H1 (cell line): ENCODE results near the gene TAMM41. TPM values are rescaled to one million over a fixed set of nuclear protein-coding genes. Genes with fewer than 3 reads are reported as not detected.

ENCODE experiments used
- CTCF ChIA-PET: fragments of 300-600 bp; sonication (Branson Sonifier 250); formaldehyde crosslinking; loops from one replicate; lab custom pipeline; 2021; ENCODE audit not compliant: partially characterized antibody; lab: Charles Lee
- POLR2A ChIA-PET: fragments of 300-600 bp; sonication (Branson Sonifier 250); formaldehyde crosslinking; loops from one replicate; lab custom pipeline; 2021; ENCODE audit warnings: inconsistent platforms; ENCODE audit not compliant: partially characterized antibody; lab: Charles Lee
- DNase-seq, 2 experiments: peaks; one replicate each; pipeline versions ENCODE4 v3.0.0 to v3.0.0-alpha.2; 2010 to 2022; ENCODE audit warnings: low spot score in 2 of 2, low read depth in 1 of 2, mixed read lengths in 1 of 2
- FAIRE-seq: peaks from 2 replicates; lab custom pipeline; 2011; peaks lifted over from hg19 to GRCh38; lab: Jason Lieb, UNC
- H2AFZ ChIP-seq: 2 replicates; pipeline ENCODE4 v1.8.1; 2012; ENCODE audit warnings: low read length, inconsistent platforms
- H2AK5ac ChIP-seq: 2 replicates; pipeline ENCODE4 v1.6.1; 2013; ENCODE audit warnings: low read depth, low read length
- H2BK120ac ChIP-seq: replicated peaks from 2 replicates; pipeline ENCODE3; 2013; ENCODE audit warnings: low read depth, low read length, inconsistent platforms
- H2BK12ac ChIP-seq: 2 replicates; pipeline ENCODE4 v1.6.1; 2013; ENCODE audit warnings: low read depth, low read length
- H2BK15ac ChIP-seq: 2 replicates; pipeline ENCODE4 v1.6.1; 2013; ENCODE audit warnings: low read length
- H2BK20ac ChIP-seq: 2 replicates; pipeline ENCODE4 v1.6.1; 2013; ENCODE audit warnings: low read length
- H2BK5ac ChIP-seq: 2 replicates; pipeline ENCODE4 v1.6.1; 2013; ENCODE audit warnings: low read depth, low read length
- H3K14ac ChIP-seq: 2 replicates; pipeline ENCODE4 v1.6.1; 2013; ENCODE audit warnings: inconsistent platforms; ENCODE audit not compliant: insufficient read length
- H3K18ac ChIP-seq: 2 replicates; pipeline ENCODE4 v1.6.1; 2013; ENCODE audit warnings: low read length; ENCODE audit errors: extremely low read depth
- H3K23ac ChIP-seq: 2 replicates; pipeline ENCODE4 v1.6.1; 2013; ENCODE audit warnings: inconsistent platforms; ENCODE audit not compliant: insufficient read length
- H3K23me2 ChIP-seq: 2 replicates; pipeline ENCODE4 v1.6.1; 2013; ENCODE audit warnings: low read depth, low read length
- H3K27ac ChIP-seq: 2 replicates; pipeline ENCODE4 v1.6.1; 2011; ENCODE audit warnings: low read depth, low read length, inconsistent platforms
- H3K27me3 ChIP-seq, 4 experiments: replicated peaks in 1 of 4; 1 replicate in 1 of 4; 2 replicates in 3 of 4; pipeline versions ENCODE4 v1.6.1 to v1.8.1; 2011 to 2013; ENCODE audit warnings: low read length in 3 of 4, mild to moderate bottlenecking in 3 of 4, inconsistent platforms in 2 of 4, mixed read lengths in 2 of 4, moderate library complexity in 1 of 4; ENCODE audit not compliant: control insufficient read depth in 3 of 4, insufficient read depth in 3 of 4; ENCODE audit errors: extremely low read depth in 1 of 4
- H3K36me3 ChIP-seq, 4 experiments: 2 replicates each; pipeline versions ENCODE4 v1.6.1 to v1.8.1; 2011 to 2013; ENCODE audit warnings: mild to moderate bottlenecking in 4 of 4, low read length in 3 of 4, moderate library complexity in 2 of 4, control low read depth in 1 of 4, inconsistent platforms in 1 of 4; ENCODE audit not compliant: insufficient read depth in 4 of 4, control insufficient read depth in 2 of 4
- H3K4ac ChIP-seq: replicated peaks from 2 replicates; pipeline ENCODE3; 2013; ENCODE audit warnings: low read length, low read depth, mixed read lengths, inconsistent platforms; ENCODE audit not compliant: insufficient read length
- H3K4me1 ChIP-seq, 4 experiments: replicated peaks in 1 of 4; 1 replicate in 1 of 4; 2 replicates in 3 of 4; pipeline versions ENCODE4 v1.6.1 to v1.8.1; 2011 to 2013; ENCODE audit warnings: low read length in 3 of 4, inconsistent platforms in 2 of 4, mixed read lengths in 1 of 4; ENCODE audit not compliant: insufficient read depth in 4 of 4, control insufficient read depth in 3 of 4
- H3K4me2 ChIP-seq, 2 experiments: 2 replicates each; pipeline versions ENCODE4 v1.6.1 to v1.8.1; 2011 to 2013; ENCODE audit warnings: low read depth in 2 of 2, low read length in 2 of 2, control low read depth in 1 of 2, inconsistent platforms in 1 of 2, mild to moderate bottlenecking in 1 of 2; ENCODE audit not compliant: insufficient read depth in 1 of 2
- H3K4me3 ChIP-seq, 4 experiments: fragments of 200-600, 300-600 bp in 1 of 4; sonication (generic), shearing (Covaris generic), sonication (Bioruptor Twin) in 1 of 4; 2 replicates each; pipeline versions ENCODE4 v1.5.1 to v1.8.1; 2011 to 2016; ENCODE audit warnings: low read length in 4 of 4, low read depth in 3 of 4, control low read depth in 2 of 4, inconsistent platforms in 2 of 4, mild to moderate bottlenecking in 2 of 4, mixed read lengths in 1 of 4, moderate library complexity in 1 of 4; ENCODE audit not compliant: insufficient read depth in 2 of 4; ENCODE audit errors: extremely low read depth in 1 of 4
- H3K56ac ChIP-seq: replicated peaks from 2 replicates; pipeline ENCODE3; 2013; ENCODE audit warnings: low read depth, mild to moderate bottlenecking, mixed read lengths, low read length, inconsistent platforms; ENCODE audit not compliant: insufficient read length
- H3K79me1 ChIP-seq: 2 replicates; pipeline ENCODE4 v1.6.1; 2013; ENCODE audit warnings: low read depth, low read length, control low read depth
- H3K79me2 ChIP-seq, 2 experiments: 2 replicates each; pipeline versions ENCODE4 v1.6.1 to v1.8.1; 2012 to 2013; ENCODE audit warnings: low read length in 2 of 2, mild to moderate bottlenecking in 2 of 2, inconsistent platforms in 1 of 2; ENCODE audit not compliant: insufficient read depth in 2 of 2, control insufficient read depth in 1 of 2
- H3K9ac ChIP-seq, 4 experiments: replicated peaks in 1 of 4; 1 replicate in 1 of 4; 2 replicates in 3 of 4; pipeline versions ENCODE4 v1.6.1 to v1.8.1; 2011 to 2013; ENCODE audit warnings: low read depth in 3 of 4, low read length in 3 of 4, control low read depth in 2 of 4, mild to moderate bottlenecking in 2 of 4, moderate library complexity in 2 of 4, inconsistent platforms in 1 of 4; ENCODE audit errors: extremely low read depth in 1 of 4
- H3K9me3 ChIP-seq, 2 experiments: 2 replicates each; pipeline versions ENCODE4 v1.6.1 to v1.8.1; 2012 to 2013; ENCODE audit warnings: mild to moderate bottlenecking in 2 of 2, moderate library complexity in 2 of 2, control low read depth in 1 of 2, inconsistent platforms in 1 of 2, low read depth in 1 of 2, low read length in 1 of 2, mixed read lengths in 1 of 2; ENCODE audit not compliant: insufficient read depth in 2 of 2
- H4K20me1 ChIP-seq, 2 experiments: replicated peaks in 1 of 2; 2 replicates each; pipeline versions ENCODE3 to v1.8.1; 2011 to 2013; ENCODE audit warnings: inconsistent platforms in 2 of 2, low read length in 2 of 2, mild to moderate bottlenecking in 1 of 2; ENCODE audit not compliant: insufficient read depth in 2 of 2, control insufficient read depth in 1 of 2
- H4K5ac ChIP-seq: 2 replicates; pipeline ENCODE4 v1.6.1; 2013; ENCODE audit warnings: low read length, low read depth, mixed read lengths, inconsistent platforms; ENCODE audit not compliant: insufficient read length
- H4K8ac ChIP-seq: 2 replicates; pipeline ENCODE4 v1.8.0; 2013; ENCODE audit warnings: mild to moderate bottlenecking, moderate library complexity, low read length, inconsistent platforms; ENCODE audit not compliant: insufficient read depth; ENCODE audit errors: extremely low read depth
- H4K91ac ChIP-seq: replicated peaks from 2 replicates; pipeline ENCODE3; 2013; ENCODE audit warnings: low read length, mixed read lengths, inconsistent platforms; ENCODE audit not compliant: insufficient read length
- BCL11A ChIP-seq, 2 experiments: IDR thresholded peaks; one replicate each; pipeline ENCODE4 v1.6.1; 2011; ENCODE audit warnings: low read depth in 2 of 2, low read length in 2 of 2, mild to moderate bottlenecking in 2 of 2
- BRCA1 ChIP-seq: IDR thresholded peaks from 2 replicates; pipeline ENCODE4 v1.6.1; 2012; ENCODE audit warnings: low read depth, low read length, improper control_type of control experiment
- CEBPB ChIP-seq: IDR thresholded peaks from 2 replicates; pipeline ENCODE4 v1.6.1; 2012; ENCODE audit warnings: low read depth, low read length
- GABPA ChIP-seq: IDR thresholded peaks from 2 replicates; pipeline ENCODE4 v1.6.1; 2011; ENCODE audit warnings: mild to moderate bottlenecking, low read length, moderate library complexity, borderline replicate concordance; ENCODE audit not compliant: insufficient read depth
- GTF2F1 ChIP-seq: IDR thresholded peaks from 2 replicates; pipeline ENCODE4 v1.6.1; 2012; ENCODE audit warnings: low read depth, low read length, improper control_type of control experiment, borderline replicate concordance
- HDAC6 ChIP-seq: IDR thresholded peaks from one replicate; pipeline ENCODE4 v1.7.1; 2012; ENCODE audit warnings: low read depth, mild to moderate bottlenecking, inconsistent platforms, low read length, moderate library complexity
- KDM1A ChIP-seq: fragments of 200-600, 300-600 bp; sonication (generic); IDR thresholded peaks from 2 replicates; pipeline ENCODE4 v1.7.1; 2016; ENCODE audit warnings: mild to moderate bottlenecking, low read length, borderline replicate concordance
- KDM4A ChIP-seq: IDR thresholded peaks from one replicate; pipeline ENCODE4 v1.7.1; 2012; ENCODE audit warnings: low read depth, mild to moderate bottlenecking, moderate library complexity, low read length, inconsistent platforms; ENCODE audit not compliant: severe bottlenecking
- MAFK ChIP-seq: IDR thresholded peaks from 2 replicates; pipeline ENCODE4 v1.6.1; 2012; ENCODE audit warnings: low read depth, mild to moderate bottlenecking, improper control_type of control experiment, low read length
- NANOG ChIP-seq: IDR thresholded peaks from 2 replicates; pipeline ENCODE4 v1.6.1; 2011; ENCODE audit warnings: low read length, low read depth, mild to moderate bottlenecking, inconsistent platforms; ENCODE audit not compliant: insufficient read depth, poor library complexity, severe bottlenecking
- PHF8 ChIP-seq: fragments of 200-600 bp; sonication (generic); conservative IDR thresholded peaks from 2 replicates; pipeline ENCODE4 v1.7.1; 2012; ENCODE audit warnings: low read depth, mild to moderate bottlenecking, inconsistent platforms, low read length, moderate library complexity
- RFX5 ChIP-seq: IDR thresholded peaks from 2 replicates; pipeline ENCODE4 v1.6.1; 2011; ENCODE audit warnings: low read depth, low read length, improper control_type of control experiment, borderline replicate concordance
- RNF2 ChIP-seq: fragments of 200-900, 300-1000 bp; sonication (generic); IDR thresholded peaks from 2 replicates; pipeline ENCODE4 v1.7.1; 2016; ENCODE audit warnings: borderline replicate concordance, low read depth, mild to moderate bottlenecking, antibody characterized with exemption, low read length; ENCODE audit not compliant: poor library complexity, severe bottlenecking; ENCODE audit errors: missing control alignments
- SP4 ChIP-seq: IDR thresholded peaks from 2 replicates; pipeline ENCODE4 v1.6.1; 2012; ENCODE audit warnings: low read length, inconsistent platforms
- SUZ12 ChIP-seq: fragments of 200-600 bp; sonication (generic); IDR thresholded peaks from 2 replicates; pipeline ENCODE4 v1.6.1; 2012; ENCODE audit warnings: mild to moderate bottlenecking, inconsistent platforms, low read length, moderate library complexity, mixed read lengths
- WGBS, 2 experiments: shearing (Covaris generic) in 1 of 2; methylation state at CpG; one replicate each; pipeline versions ENCODE4 v1.1.6 to v1.1.7; 2013 to 2015; ENCODE audit warnings: low lambda C conversion rate in 2 of 2, mixed read lengths in 2 of 2, inconsistent platforms in 1 of 2, low coverage in 1 of 2, missing lambda C conversion rate in 1 of 2; ENCODE audit not compliant: insufficient replicate concordance in 2 of 2, insufficient coverage in 1 of 2, insufficient read length in 1 of 2; ENCODE audit errors: extremely low coverage in 1 of 2, missing lambda C conversion rate in 1 of 2; 5-methylcytosine and 5-hydroxymethylcytosine counted together
- polyA plus RNA-seq, 7 experiments: library from polyadenylated mRNA; depleted of rRNA in 3 of 7; stranded (reverse) in 5 of 7; unstranded in 2 of 7; fragments of >200 nt in 5 of 7; fragments of 200-250 nt in 2 of 7; gene quantifications; 1 replicate in 5 of 7; 2 replicates in 1 of 7; 4 replicates in 1 of 7; pipeline versions ENCODE4 v1.2.1 to v1.2.3, GENCODE V29; 2011 to 2013; ENCODE audit warnings: missing spikeins in 2 of 7, mixed read lengths in 2 of 7
- total RNA-seq: library from RNA; stranded (reverse); fragmentation: NEBNext Ultra II Directional; extraction: Animal tissue kit (Norgen Biotek cat#: 25700); gene quantifications from 2 replicates; pipeline ENCODE4 v1.2.1, GENCODE V29; 2021

The TAMM41 gene
- total and polyA plus RNA-seq, 2 of the 8 experiments (the other 6 are each of a cell fraction or from before 2014, with no cell fraction given) = 16.9 to 22.5 TPM

DNA sequence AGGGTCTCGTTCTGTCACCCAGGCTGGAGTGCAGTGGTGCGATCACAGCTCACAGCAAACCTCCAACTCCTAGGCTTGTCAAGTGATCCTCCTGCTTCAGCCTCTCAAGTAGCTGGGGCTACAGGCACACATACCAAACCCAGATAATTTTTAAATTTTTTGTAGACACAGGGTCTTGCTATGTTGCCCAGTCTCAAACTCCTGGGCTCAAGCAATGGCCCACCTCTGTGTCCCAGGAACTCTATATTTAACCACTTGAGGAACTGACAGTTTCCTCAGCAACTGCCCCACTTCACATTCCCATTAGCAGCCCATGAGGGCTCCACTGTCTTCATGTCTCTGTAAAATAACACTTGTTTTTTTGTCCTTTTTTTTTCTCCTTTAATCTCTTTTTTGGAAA lies 68.4 kb downstream of the TAMM41 start:
- H3K4ac ChIP-seq = no peak overlapping the region
- H3K79me1 ChIP-seq = no peaks in the 10 kb centered on the region
- ChIA-PET CTCF (no interaction called here), POLR2A (no interaction called here)
- no peak overlapping the region for H3K9ac ChIP-seq
- no peak overlapping the region for H2BK12ac ChIP-seq
- no peak overlapping the region for H4K91ac ChIP-seq
- no peaks in the 10 kb centered on the region for H3K9me3 ChIP-seq
- no peak overlapping the region for H2AFZ ChIP-seq
- no peak overlapping the region for H3K56ac ChIP-seq
- no peak overlapping the region for H3K27ac ChIP-seq
- no peaks in the 10 kb centered on the region for H4K20me1 ChIP-seq
- no peak overlapping the region for H4K5ac ChIP-seq
- DNase-seq (no peak), FAIRE-seq (no peak)
- H3K18ac ChIP-seq = no peak overlapping the region
- H2BK120ac ChIP-seq = no peak overlapping the region
- H3K36me3 ChIP-seq = no peaks in the 10 kb centered on the region
- no peak overlapping the region for H4K8ac ChIP-seq
- H3K4me3 ChIP-seq = no peak overlapping the region
- no peak overlapping the region for H3K23ac ChIP-seq
- no peak overlapping the region for H2BK20ac ChIP-seq
- H2BK15ac ChIP-seq = no peak overlapping the region
- H2BK5ac ChIP-seq = no peak overlapping the region
- H3K27me3 ChIP-seq = no peaks in the 10 kb centered on the region
- 93% methylated on average over 2 of the region's 2 CpGs; no CpG with 5 or more reads in 1 of the 2 experiments for WGBS, 2 experiments
- H3K4me1 ChIP-seq = no peaks in the 10 kb centered on the region
- H3K23me2 ChIP-seq = no peaks in the 10 kb centered on the region
- H2AK5ac ChIP-seq = no peak overlapping the region
- H3K4me2 ChIP-seq = no peak overlapping the region
- H3K14ac ChIP-seq = no peak overlapping the region
- no peaks in the 10 kb centered on the region for H3K79me2 ChIP-seq
- TF ChIP-seq HDAC6 (no peak), BRCA1 (no peak), KDM4A (no peak), BCL11A (IDR thresholded peaks at IDR 0.05; ENCODE audit: low read depth in 2 of 2, low read length in 2 of 2) (no peak), CEBPB (no peak), GABPA (no peak), NANOG (no peak), PHF8 (no peak), SUZ12 (no peak), MAFK (no peak), GTF2F1 (no peak), KDM1A (no peak), RNF2 (no peak), SP4 (no peak), RFX5 (no peak)
